Activated T-helper 1 cell treated with Interleukin-2 at 50 U/mL for 16 hours (primary cell): ENCODE results near the gene KIF13A.
"Not testable (repeated sequence)": the region's sequence is repeated elsewhere in the genome, so short reads cannot be mapped to it uniquely, and the experiment has no call there.

ENCODE experiments used
- DNase-seq: peaks from one replicate; pipeline ENCODE4 v3.0.0-alpha.2; 2020; ENCODE audit warnings: low read depth

KIF13A gene

GRCh38 chr6:17998442-17998841 lies 11.0 kb upstream of the KIF13A start:
- no peak for DNase-seq

GRCh38 chr6:17998003-17998402 lies 10.6 kb upstream of the KIF13A start:
- DNase-seq = no peak

GRCh38 chr6:17995414-17995813 lies 8.0 kb upstream of the KIF13A start:
- no peak for DNase-seq

GRCh38 chr6:17994019-17994418 lies 6.6 kb upstream of the KIF13A start:
- DNase-seq = no peak

- no peak for DNase-seq
Measured at GRCh38 chr6:17988422-17988944, 1.0 kb upstream of the KIF13A start.

- DNase-seq = no peak
Measured at GRCh38 chr6:17987697-17988421, 424 bp upstream of the KIF13A start.

GRCh38 chr6:17986656-17987446 lies 584 bp downstream of the KIF13A start:
- DNase-seq = no peak

- DNase-seq = no peak
Measured at GRCh38 chr6:17985934-17986655, 1.3 kb downstream of the KIF13A start.

- no peak for DNase-seq
Measured at GRCh38 chr6:17984812-17985670, 2.4 kb downstream of the KIF13A start.

GRCh38 chr6:17984399-17984798 lies 3.0 kb downstream of the KIF13A start:
- no peak for DNase-seq

- no peak for DNase-seq
Measured at GRCh38 chr6:17983730-17984129, 3.7 kb downstream of the KIF13A start.

GRCh38 chr6:17980329-17980728 lies 7.1 kb downstream of the KIF13A start:
- no peak for DNase-seq

GRCh38 chr6:17979479-17979878 lies 8.0 kb downstream of the KIF13A start:
- no peak for DNase-seq

GRCh38 chr6:17976258-17976657 lies 11.2 kb downstream of the KIF13A start:
- DNase-seq = not testable (repeated sequence)

GRCh38 chr6:17974570-17975368 lies 12.7 kb downstream of the KIF13A start:
- DNase-seq = no peak

GRCh38 chr6:17972978-17973622 lies 14.3 kb downstream of the KIF13A start:
- DNase-seq = no peak

GRCh38 chr6:17972074-17972952 lies 15.1 kb downstream of the KIF13A start:
- DNase-seq = no peak

- no peak for DNase-seq
Measured at GRCh38 chr6:17971128-17972073, 16.0 kb downstream of the KIF13A start.
